AG04449 (cell line): ENCODE data around the gene ASAH2.
"Not testable (repeated sequence)": the region's sequence is repeated elsewhere in the genome, so short reads cannot be mapped to it uniquely, and the experiment has no call there.

Experiments used
- CTCF ChIA-PET: fragments of 350-600 bp; formaldehyde crosslinking; extraction: SDS; loops from one replicate; lab custom pipeline; 2021; ENCODE audit warnings: antibody characterized with exemption; lab: Yijun Ruan, JAX
- POLR2A ChIA-PET: fragments of 400-600, 350-600 bp; formaldehyde crosslinking; extraction: SDS; loops from one replicate; lab custom pipeline; 2020; ENCODE audit warnings: antibody characterized with exemption, inconsistent platforms; lab: Yijun Ruan, JAX
- DNase-seq: peaks from one replicate; pipeline ENCODE4 v3.0.0-alpha.2; 2010; ENCODE audit warnings: low read depth, low spot score
- H3K4me3 ChIP-seq: 2 replicates; pipeline ENCODE4 v1.5.1; 2011; ENCODE audit warnings: low read depth, mild to moderate bottlenecking, control low read depth, low read length
- CTCF ChIP-seq: IDR thresholded peaks from one replicate; pipeline ENCODE4 v1.5.1; 2011; ENCODE audit warnings: mild to moderate bottlenecking, moderate library complexity, low read length, control low read depth, inconsistent platforms; ENCODE audit not compliant: insufficient read depth; ENCODE audit errors: missing control alignments

The ASAH2 gene

GRCh38 chr10:50280049-50280841 lies 28.9 kb upstream of the ASAH2 start:
- TF ChIP-seq CTCF, result no peak
- CTCF ChIA-PET, result no interaction called here
- no peak overlapping the region for H3K4me3 ChIP-seq
- DNase-seq, result no peak
- POLR2A ChIA-PET, result no interaction called here

- no peak overlapping the region for H3K4me3 ChIP-seq
- ChIA-PET CTCF (no interaction called here), POLR2A (no interaction called here)
- no peak for TF ChIP-seq CTCF
- no peak for DNase-seq
These were observed 28.2 kb upstream of the ASAH2 start for GRCh38 chr10:50279489-50279888.

GRCh38 chr10:50275650-50276235 lies 24.4 kb upstream of the ASAH2 start:
- DNase-seq, result no peak
- TF ChIP-seq CTCF, result peak; percentile 56
- CTCF ChIA-PET, result interaction anchor here (0.7 to 2.0 kb wide), 12 partner anchors 14 to 1619 kb away, joined by 3 to 8 read pairs (median 4); no protein-coding TSS in a partner anchor

GRCh38 chr10:50272531-50272930 lies 21.2 kb upstream of the ASAH2 start:
- TF ChIP-seq CTCF, result no peak
- H3K4me3 ChIP-seq, result no peak overlapping the region
- CTCF ChIA-PET, result no interaction called here
- DNase-seq, result no peak
- POLR2A ChIA-PET, result no interaction called here

More at GRCh38 chr10:50275650-50276235, 24.4 kb upstream of the ASAH2 start:
- POLR2A ChIA-PET, result no interaction called here
- H3K4me3 ChIP-seq, result no peak overlapping the region

- H3K4me3 ChIP-seq, result no peak overlapping the region
- no peak for DNase-seq
- TF ChIP-seq CTCF, result no peak
- CTCF ChIA-PET, result no interaction called here
- POLR2A ChIA-PET, result no interaction called here
These were observed 20.4 kb upstream of the ASAH2 start for GRCh38 chr10:50271564-50272250.

GRCh38 chr10:50267877-50268276 lies 16.6 kb upstream of the ASAH2 start:
- DNase-seq, H3K4me3 ChIP-seq, CTCF ChIA-PET, POLR2A ChIA-PET: not testable (repeated sequence)

- CTCF ChIA-PET, result interaction anchor here (1.2 kb wide), 1 partner anchor 13 kb away, joined by 5 read pairs; no protein-coding TSS in a partner anchor
- POLR2A ChIA-PET, H3K4me3 ChIP-seq, DNase-seq: not testable (repeated sequence)
These were observed 11.3 kb upstream of the ASAH2 start for GRCh38 chr10:50262625-50263024.
